Activated naive CD8-positive, alpha-beta T cell treated with anti-CD3 and anti-CD28 coated beads, Interleukin-2, amount 10 ng/mL, durations not matched to agents 7 days and 5 days (primary cell): Measurements from ENCODE around the gene BST2. TPM values are rescaled to one million over a fixed set of nuclear protein-coding genes. Genes with fewer than 3 reads are reported as not detected.
"Not testable (repeated sequence)": the region's sequence is repeated elsewhere in the genome, so short reads cannot be mapped to it uniquely, and the experiment has no call there.

Experiments used
- ATAC-seq: fragments of 150-1000 bp; cut with Tn5 transposase; one replicate; pipeline ENCODE4 v1.10.0; 2021; ENCODE audit warnings: low read depth, moderate library complexity
- POLR2A ChIA-PET: fragments of 350-600 bp; sonication (Branson Sonifier 250); formaldehyde crosslinking; loops from one replicate; lab custom pipeline; 2021; ENCODE audit warnings: antibody characterized with exemption; lab: Charles Lee
- DNase-seq: peaks from one replicate; pipeline ENCODE4 v3.0.0; 2021
- H3K27ac Mint-ChIP-seq: one replicate; pipeline ENCODE4 v1.8.0; 2022; ENCODE audit warnings: mild to moderate bottlenecking, mixed read lengths
- H3K27me3 Mint-ChIP-seq: one replicate; pipeline ENCODE4 v1.8.0; 2022; ENCODE audit warnings: mild to moderate bottlenecking, moderate library complexity, mixed read lengths
- H3K36me3 Mint-ChIP-seq: one replicate; pipeline ENCODE4 v1.8.0; 2021; ENCODE audit warnings: mild to moderate bottlenecking, mixed read lengths
- H3K4me1 Mint-ChIP-seq: one replicate; pipeline ENCODE4 v1.8.0; 2021; ENCODE audit warnings: mixed read lengths
- H3K4me3 Mint-ChIP-seq: one replicate; pipeline ENCODE4 v1.8.0; 2022; ENCODE audit warnings: mild to moderate bottlenecking, moderate library complexity, mixed read lengths
- H3K9me3 Mint-ChIP-seq: one replicate; pipeline ENCODE4 v1.8.0; 2021; ENCODE audit warnings: mixed read lengths
- total RNA-seq, 2 experiments: library from RNA; stranded (reverse); gene quantifications; one replicate each; pipeline ENCODE4 v1.2.3, GENCODE V29; 2021

The BST2 gene
- total RNA-seq, 2 experiments from 2014 or later: 197 to 201 TPM

DNA sequence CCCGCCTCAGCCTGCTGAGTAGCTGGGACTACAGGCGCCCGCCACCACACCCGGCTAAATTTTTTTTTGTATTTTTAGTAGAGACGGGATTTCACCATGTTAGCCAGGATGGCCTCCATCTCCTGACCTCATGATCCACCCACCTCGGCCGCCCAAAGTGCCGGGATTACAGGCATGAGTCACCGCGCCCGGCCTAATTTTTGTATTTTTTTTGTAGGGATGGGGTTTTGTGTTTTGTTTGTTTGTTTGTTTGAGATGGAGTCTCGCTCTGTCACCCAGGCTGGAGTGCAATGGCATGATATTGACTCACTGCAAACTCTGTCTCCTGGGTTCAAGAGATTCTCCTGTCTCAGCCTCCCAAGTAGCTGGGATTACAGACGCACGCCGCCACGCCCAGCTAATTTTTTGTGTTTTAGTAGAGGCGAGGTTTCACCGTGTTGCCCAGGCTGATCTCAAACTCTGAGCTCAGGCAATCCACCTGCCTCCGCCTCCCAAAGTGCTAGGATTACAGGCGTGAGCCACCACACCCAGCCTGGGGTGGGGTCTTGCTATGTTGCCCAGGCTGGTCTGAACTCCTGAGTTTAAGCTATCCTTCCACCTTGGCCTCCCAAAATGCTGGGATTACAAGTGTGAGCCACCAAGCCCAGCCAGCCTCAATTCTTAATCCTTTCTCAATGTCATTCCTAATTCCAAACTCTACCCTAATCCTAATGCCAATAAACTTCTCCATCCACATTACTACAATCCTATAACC lies 41.4 kb downstream of the BST2 start:
- POLR2A ChIA-PET, DNase-seq, ATAC-seq, H3K4me1 Mint-ChIP-seq, H3K4me3 Mint-ChIP-seq, H3K27ac Mint-ChIP-seq, H3K9me3 Mint-ChIP-seq, H3K36me3 Mint-ChIP-seq: not testable (repeated sequence)
- peaks cover 12% of the 10 kb centered on the region for H3K27me3 Mint-ChIP-seq

GRCh38 chr19:17359905-17360800 lies 45.3 kb downstream of the BST2 start:
- Mint-ChIP-seq H3K27me3 (peaks cover 10% of the 10 kb centered on the region), H3K36me3 (no peaks in the 10 kb centered on the region), H3K4me1 (no peaks in the 10 kb centered on the region), H3K9me3 (no peaks in the 10 kb centered on the region), H3K27ac (no peak overlapping the region), H3K4me3 (no peak overlapping the region)
- POLR2A ChIA-PET: no interaction called here
- ATAC-seq (no peak), DNase-seq (no peak)

- POLR2A ChIA-PET: no interaction called here
- DNase-seq (no peak), ATAC-seq (no peak)
- Mint-ChIP-seq H3K9me3 (no peaks in the 10 kb centered on the region), H3K4me3 (no peak overlapping the region), H3K27me3 (peaks cover 8% of the 10 kb centered on the region), H3K36me3 (no peaks in the 10 kb centered on the region), H3K4me1 (no peaks in the 10 kb centered on the region), H3K27ac (no peak overlapping the region)
Measured at GRCh38 chr19:17358395-17358794, 47.0 kb downstream of the BST2 start.

GRCh38 chr19:17357724-17358123 lies 47.7 kb downstream of the BST2 start:
- H3K4me3 Mint-ChIP-seq: no peak overlapping the region
- peaks cover 5% of the 10 kb centered on the region for H3K27me3 Mint-ChIP-seq
- DNase-seq: no peak
- H3K27ac Mint-ChIP-seq: no peak overlapping the region
- no peaks in the 10 kb centered on the region for H3K36me3 Mint-ChIP-seq
- no peak for ATAC-seq
- no peaks in the 10 kb centered on the region for H3K9me3 Mint-ChIP-seq
- H3K4me1 Mint-ChIP-seq: no peaks in the 10 kb centered on the region
- POLR2A ChIA-PET: no interaction called here

GRCh38 chr19:17357078-17357666 lies 48.3 kb downstream of the BST2 start:
- Mint-ChIP-seq H3K27ac (no peak overlapping the region), H3K27me3 (peaks cover 2% of the 10 kb centered on the region), H3K9me3 (no peaks in the 10 kb centered on the region), H3K4me1 (no peaks in the 10 kb centered on the region), H3K4me3 (no peak overlapping the region), H3K36me3 (no peaks in the 10 kb centered on the region)
- ATAC-seq (no peak), DNase-seq (no peak)
- POLR2A ChIA-PET: no interaction called here

DNA sequence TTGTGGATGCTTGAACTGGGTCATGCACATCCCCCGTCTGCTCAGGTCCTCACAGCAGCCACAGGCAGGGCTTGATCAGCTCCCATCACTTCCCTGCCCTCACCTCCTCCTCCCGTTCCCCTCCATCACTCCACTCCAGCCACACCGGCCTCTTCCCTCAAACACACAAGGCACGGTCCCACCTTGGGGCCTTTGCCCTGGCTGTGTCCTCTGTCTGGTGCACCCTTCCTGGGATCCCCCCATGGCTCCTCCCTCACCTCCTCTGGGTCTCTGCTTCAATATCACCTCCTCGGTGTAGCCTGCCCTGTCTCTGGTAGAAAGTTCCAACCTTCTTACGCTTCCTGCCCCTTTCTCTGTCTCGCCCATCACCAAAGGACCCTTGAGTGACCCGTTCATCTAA lies 52.0 kb downstream of the BST2 start:
- DNase-seq: no peak
- peaks cover 29% of the 10 kb centered on the region for H3K27me3 Mint-ChIP-seq
- no peak for ATAC-seq
- no peak overlapping the region for H3K27ac Mint-ChIP-seq
- H3K9me3 Mint-ChIP-seq: no peaks in the 10 kb centered on the region
- POLR2A ChIA-PET: no interaction called here
- no peaks in the 10 kb centered on the region for H3K36me3 Mint-ChIP-seq
- peaks cover 16% of the 10 kb centered on the region for H3K4me1 Mint-ChIP-seq
- H3K4me3 Mint-ChIP-seq: no peak overlapping the region

Other genes with a start within 250 kb of the BST2 start
- gene USE1, start 190.3 kb downstream of the BST2 start, total RNA-seq: 10 to 100 TPM; 30.1 to 31.8 TPM
- 10 to 100 TPM; 31.8 to 39.0 TPM for gene OCEL1, start 179.4 kb downstream of the BST2 start, total RNA-seq
- 1 to 10 TPM; 2.3 to 3.0 TPM for gene NR2F6, start 159.7 kb downstream of the BST2 start, total RNA-seq
- gene USHBP1, start 140.9 kb downstream of the BST2 start, total RNA-seq: not detected
- gene BABAM1, start 138.2 kb downstream of the BST2 start, total RNA-seq: 100 to 1,000 TPM; 104 to 112 TPM
- gene ANKLE1, start 123.7 kb downstream of the BST2 start, total RNA-seq: 1 to 10 TPM; 5.7 to 5.8 TPM
- gene ABHD8, start 102.2 kb downstream of the BST2 start, total RNA-seq: 10 to 100 TPM; 12.4 to 12.9 TPM
- gene MRPL34, start 99.8 kb downstream of the BST2 start, total RNA-seq: 10 to 100 TPM; 88.0 to 92.8 TPM
- 10 to 100 TPM; 44.1 to 46.7 TPM for gene DDA1, start 96.1 kb downstream of the BST2 start, total RNA-seq
- 10 to 100 TPM; 19.5 to 23.1 TPM for gene ANO8, start 70.8 kb downstream of the BST2 start, total RNA-seq
- gene GTPBP3, start 68.1 kb downstream of the BST2 start, total RNA-seq: 10 to 100 TPM; 41.8 to 46.7 TPM
- under 1 TPM in 1 of 2 experiments, not detected in 1; 0.68 TPM for gene PLVAP, start 28.3 kb downstream of the BST2 start, total RNA-seq
- 1 to 10 TPM; 4.7 to 5.4 TPM for gene CCDC194, start 11.4 kb downstream of the BST2 start, total RNA-seq
- 10 to 100 TPM; 34.1 to 40.3 TPM for gene MVB12A, start 14.4 kb upstream of the BST2 start, total RNA-seq
- gene TMEM221, start 43.0 kb upstream of the BST2 start, total RNA-seq: not detected
- gene NXNL1, start 55.3 kb upstream of the BST2 start, total RNA-seq: not detected
- 1 to 10 TPM; 8.4 to 9.8 TPM for gene SLC27A1, start 64.9 kb upstream of the BST2 start, total RNA-seq
- 10 to 100 TPM; 85.4 to 90.3 TPM for gene PGLS, start 106.0 kb upstream of the BST2 start, total RNA-seq
- gene COLGALT1, start 150.0 kb upstream of the BST2 start, total RNA-seq: 10 to 100 TPM; 63.3 to 68.4 TPM